ENCODE results near the gene SCRN2. TPM values are rescaled to one million over a fixed set of nuclear protein-coding genes. Genes with fewer than 3 reads are reported as not detected.

SCRN2 gene
- total RNA-seq, 1 donor from 2014 or later, result 29.8 TPM

DNA sequence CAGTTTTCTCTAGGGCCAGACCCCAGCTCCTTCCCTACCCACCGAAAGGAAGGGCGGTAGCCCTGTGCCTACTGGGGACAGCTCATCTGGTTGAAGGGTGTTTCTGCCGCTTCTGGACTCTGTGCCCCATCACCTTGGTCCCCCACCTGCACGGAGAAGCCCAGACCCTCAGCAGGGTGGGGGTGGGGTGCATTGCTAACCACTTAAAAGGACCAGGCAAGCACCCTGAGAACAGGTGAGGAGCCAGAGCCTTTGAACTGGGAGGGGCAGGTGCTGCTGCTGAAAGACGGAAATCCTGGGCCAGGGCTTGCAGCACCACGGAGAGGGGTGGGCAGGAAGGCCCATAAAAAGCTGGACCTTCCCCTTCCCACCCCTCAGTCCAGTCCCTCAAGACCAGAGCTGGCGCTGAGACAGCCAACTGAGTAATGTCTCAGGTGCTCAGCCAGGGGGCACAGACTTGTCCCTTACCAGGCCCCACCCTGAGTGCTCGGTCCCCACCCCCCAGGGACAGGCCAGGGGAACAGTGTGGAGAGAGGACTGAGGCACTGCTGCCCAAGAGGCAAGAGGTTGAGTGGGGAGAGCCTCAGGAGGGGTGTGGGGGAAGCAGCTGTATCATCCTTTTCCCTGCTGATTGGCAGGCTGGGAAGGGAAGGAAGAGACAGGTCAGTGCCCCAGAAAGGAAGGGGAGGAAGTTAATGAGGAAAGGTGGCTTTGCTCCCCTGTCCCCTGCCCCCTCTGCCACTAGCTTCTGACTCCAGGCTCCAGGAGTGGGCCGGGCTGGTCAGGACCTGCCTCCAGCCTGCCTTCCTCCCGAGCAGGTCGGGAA, 44.0 kb upstream of the SCRN2 start:
- Histone ChIP-seq H2AFZ (replicated peaks) (peak overlapping the region; percentile 1), H3K27ac (no peak overlapping the region), H3K36me3 (no peaks in the 10 kb centered on the region), H4K20me1 (ENCODE audit: low read depth) (no peaks in the 10 kb centered on the region), H3F3A (ENCODE audit: low read depth) (no peaks in the 10 kb centered on the region), H3K27me3 (no peaks in the 10 kb centered on the region), H3K4me3 (no peak overlapping the region), H3K9me3 (ENCODE audit: low read depth) (no peaks in the 10 kb centered on the region), H3K4me2 (no peak overlapping the region), H3K79me2 (ENCODE audit: low read depth) (no peaks in the 10 kb centered on the region), H3K9ac (no peak overlapping the region), H3K4me1 (peaks cover 9% of the 10 kb centered on the region)
- H3K9me3 Mint-ChIP-seq, result no peaks in the 10 kb centered on the region
- H3K27ac Mint-ChIP-seq, result no peak overlapping the region
- H3K27me3 Mint-ChIP-seq (ENCODE audit: insufficient read depth, low read depth), result peaks cover 10% of the 10 kb centered on the region
- H3K4me1 Mint-ChIP-seq, result peaks cover 8% of the 10 kb centered on the region
- DNase-seq (ENCODE audit: low spot score), result no peak
- no peak for TF ChIP-seq EZH2phosphoT487 (IDR thresholded peaks at IDR 0.05)
- TF ChIP-seq EZH2 (IDR thresholded peaks at IDR 0.05), result no peak
- no peak for TF ChIP-seq CTCF (IDR thresholded peaks at IDR 0.05)
- H3K36me3 Mint-ChIP-seq, result no peaks in the 10 kb centered on the region
- H3K4me3 Mint-ChIP-seq, result no peak overlapping the region

DNA sequence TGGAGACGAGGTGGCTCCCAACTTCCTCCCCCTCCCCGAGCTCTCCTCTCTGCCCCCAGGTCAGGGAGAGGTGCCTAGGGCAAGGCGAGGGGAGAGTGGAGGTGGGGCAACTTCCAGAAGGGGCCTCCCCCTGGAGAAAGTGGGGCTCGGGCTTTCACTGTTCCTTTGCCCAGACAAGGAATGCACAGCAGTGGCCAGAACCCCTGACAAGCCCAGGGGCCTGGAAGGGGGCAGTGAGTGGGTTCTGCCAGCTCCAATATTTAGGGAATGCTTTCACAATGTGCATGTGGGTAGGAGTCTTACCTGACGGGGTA, 43.3 kb upstream of the SCRN2 start:
- H3K9ac ChIP-seq, result no peak overlapping the region
- TF ChIP-seq EZH2phosphoT487 (IDR thresholded peaks at IDR 0.05), result no peak
- TF ChIP-seq EZH2 (IDR thresholded peaks at IDR 0.05), result no peak
- no peak for TF ChIP-seq CTCF (IDR thresholded peaks at IDR 0.05)
- Mint-ChIP-seq H3K36me3 (no peaks in the 10 kb centered on the region), H3K27me3 (ENCODE audit: insufficient read depth, low read depth) (peaks cover 14% of the 10 kb centered on the region), H3K9me3 (no peaks in the 10 kb centered on the region), H3K4me3 (no peak overlapping the region), H3K27ac (no peak overlapping the region), H3K4me1 (peaks cover 8% of the 10 kb centered on the region)
- H3K79me2 ChIP-seq (ENCODE audit: low read depth), result no peaks in the 10 kb centered on the region
- H3K27me3 ChIP-seq, result no peaks in the 10 kb centered on the region
- H3K4me2 ChIP-seq, result no peak overlapping the region
- H3K4me3 ChIP-seq, result no peak overlapping the region
- no peaks in the 10 kb centered on the region for H4K20me1 ChIP-seq (ENCODE audit: low read depth)
- DNase-seq (ENCODE audit: low spot score), result no peak
- peaks cover 9% of the 10 kb centered on the region for H3K4me1 ChIP-seq
- H3K27ac ChIP-seq, result no peak overlapping the region
- no peaks in the 10 kb centered on the region for H3K9me3 ChIP-seq (ENCODE audit: low read depth)
- H2AFZ ChIP-seq (replicated peaks), result no peak overlapping the region
- H3K36me3 ChIP-seq, result no peaks in the 10 kb centered on the region
- H3F3A ChIP-seq (ENCODE audit: low read depth), result no peaks in the 10 kb centered on the region

- Histone ChIP-seq H3K9ac (no peak overlapping the region), H3K4me1 (peaks cover 9% of the 10 kb centered on the region), H2AFZ (replicated peaks) (no peak overlapping the region), H3K4me3 (no peak overlapping the region), H3K79me2 (ENCODE audit: low read depth) (no peaks in the 10 kb centered on the region), H3K27me3 (no peaks in the 10 kb centered on the region), H3K9me3 (ENCODE audit: low read depth) (no peaks in the 10 kb centered on the region), H3F3A (ENCODE audit: low read depth) (no peaks in the 10 kb centered on the region), H3K27ac (no peak overlapping the region), H4K20me1 (ENCODE audit: low read depth) (no peaks in the 10 kb centered on the region), H3K4me2 (no peak overlapping the region), H3K36me3 (no peaks in the 10 kb centered on the region)
- no peak overlapping the region for H3K4me3 Mint-ChIP-seq
- peaks cover 8% of the 10 kb centered on the region for H3K4me1 Mint-ChIP-seq
- no peaks in the 10 kb centered on the region for H3K9me3 Mint-ChIP-seq
- peaks cover 17% of the 10 kb centered on the region for H3K27me3 Mint-ChIP-seq (ENCODE audit: insufficient read depth, low read depth)
- H3K36me3 Mint-ChIP-seq, result no peaks in the 10 kb centered on the region
- peak overlapping the region; percentile 3 for H3K27ac Mint-ChIP-seq
- TF ChIP-seq EZH2phosphoT487 (IDR thresholded peaks at IDR 0.05), result no peak
- TF ChIP-seq EZH2 (IDR thresholded peaks at IDR 0.05), result no peak
- no peak for TF ChIP-seq CTCF (IDR thresholded peaks at IDR 0.05)
- no peak for DNase-seq (ENCODE audit: low spot score)
These were observed 42.7 kb upstream of the SCRN2 start for GRCh38 chr17:47883589-47884426.
